Right lobe of liver (tissue), 6 donors: ENCODE data around the gene EMILIN3. TPM values are rescaled to one million over a fixed set of nuclear protein-coding genes. Genes with fewer than 3 reads are reported as not detected.

ENCODE experiments used
- ATAC-seq, 4 donors: fragments of 200-7000 bp; cut with Tn5 transposase; one replicate each; pipeline ENCODE4 v1.9.1; 2020; ENCODE audit warnings: mild to moderate bottlenecking in 4 of 4, moderate library complexity in 4 of 4
- DNase-seq, 3 donors: peaks; one replicate each; pipeline ENCODE4 v3.0.0-alpha.2; 2020
- H3K27ac ChIP-seq, 3 donors: fragments of 200-600 bp; one replicate each; pipeline ENCODE4 v1.8.0; 2022
- H3K27me3 ChIP-seq, 2 donors: fragments of 200-600 bp; one replicate each; pipeline ENCODE4 v1.8.0; 2022
- H3K36me3 ChIP-seq, 4 donors: fragments of 200-600 bp; sonication (generic) in 1 of 4; one replicate each; pipeline versions ENCODE4 v1.5.1 to v1.8.0; 2017 to 2022; ENCODE audit warnings: control low read depth in 1 of 4
- H3K4me1 ChIP-seq, 4 donors: fragments of 200-600 bp; sonication (generic) in 1 of 4; one replicate each; pipeline versions ENCODE4 v1.5.1 to v1.8.0; 2017 to 2022; ENCODE audit warnings: control low read depth in 1 of 4
- H3K4me3 ChIP-seq, 3 donors: fragments of 200-600 bp; one replicate each; pipeline ENCODE4 v1.8.0; 2022
- H3K9me3 ChIP-seq, 4 donors: fragments of 200-600 bp; sonication (generic) in 1 of 4; one replicate each; pipeline versions ENCODE4 v1.5.1 to v1.8.0; 2017 to 2022; ENCODE audit warnings: control low read depth in 1 of 4
- CTCF ChIP-seq, 4 donors: fragments of 200-600 bp in 3 of 4; fragments of 450-650 bp in 1 of 4; IDR thresholded peaks; one replicate each; pipeline versions ENCODE4 v1.5.1 to v1.8.0; 2016 to 2022; ENCODE audit warnings: antibody characterized with exemption in 4 of 4, mild to moderate bottlenecking in 2 of 4
- POLR2A ChIP-seq: fragments of 450-650 bp; IDR thresholded peaks from one replicate; pipeline ENCODE4 v1.6.1; 2017; ENCODE audit warnings: antibody characterized with exemption, mild to moderate bottlenecking
- WGBS: methylation state at CpG from one replicate; pipeline ENCODE4 v1.1.6; 2018; ENCODE audit warnings: low coverage, low lambda C conversion rate; ENCODE audit not compliant: insufficient coverage; ENCODE audit errors: missing lambda C conversion rate; 5-methylcytosine and 5-hydroxymethylcytosine counted together
- intact Hi-C, 2 donors: fragments of 100-400 bp; cut with DNase I; formaldehyde crosslinking; loops; one replicate each; pipeline versions ENCODE4 v1.11.2 to v1.14.1; 2022
- total RNA-seq, 6 experiments: library from RNA; depleted of rRNA in 2 of 6; stranded (reverse); fragments of >200 nt in 2 of 6; fragmentation: NEBNext Ultra II Directional in 3 of 6; extraction: Animal tissue kit (Norgen Biotek cat#: 25700) in 3 of 6; gene quantifications; one replicate each; pipeline versions ENCODE4 v1.1.0 to v1.2.4, GENCODE V29; 2016 to 2023
- donor health status: DM: no; HTN: yes; CAD: no.
- donor health status: DM: no; HTN: no; CAD: no.
- donor health status: DM: no; HTN: no; CAD: no.
- donor health status: DM: no; HTN: yes; CAD: no.
- donor health status: DM: no; HTN: yes; CAD: no.

Gene EMILIN3
- total RNA-seq, 6 experiments from 2014 or later: 0.07 to 0.09 (median 0.07) TPM; not detected in 3

- Histone ChIP-seq H3K9me3 (no peaks in the 10 kb centered on the region), H3K36me3 (no peaks in the 10 kb centered on the region), H3K27ac (no peak overlapping the region), H3K4me1 (peaks cover 0 to 5% (median 2%) of the 10 kb centered on the region in 4 donors), H3K27me3 (no peaks in the 10 kb centered on the region), H3K4me3 (no peak overlapping the region)
- DNase-seq (peak in 1 of 3 donors; percentile 3), ATAC-seq (no peak)
- TF ChIP-seq CTCF (IDR thresholded peaks at IDR 0.05) (no peak), POLR2A (no peak)
- intact Hi-C loops: loop anchor here (5.0 kb wide), 1 partner anchor 163 kb away; no protein-coding TSS in a partner anchor
- WGBS: no CpG with 5 or more reads among the region's 1 CpG
Measured at GRCh38 chr20:41335591-41335990, 31.0 kb downstream of the EMILIN3 start.

DNA sequence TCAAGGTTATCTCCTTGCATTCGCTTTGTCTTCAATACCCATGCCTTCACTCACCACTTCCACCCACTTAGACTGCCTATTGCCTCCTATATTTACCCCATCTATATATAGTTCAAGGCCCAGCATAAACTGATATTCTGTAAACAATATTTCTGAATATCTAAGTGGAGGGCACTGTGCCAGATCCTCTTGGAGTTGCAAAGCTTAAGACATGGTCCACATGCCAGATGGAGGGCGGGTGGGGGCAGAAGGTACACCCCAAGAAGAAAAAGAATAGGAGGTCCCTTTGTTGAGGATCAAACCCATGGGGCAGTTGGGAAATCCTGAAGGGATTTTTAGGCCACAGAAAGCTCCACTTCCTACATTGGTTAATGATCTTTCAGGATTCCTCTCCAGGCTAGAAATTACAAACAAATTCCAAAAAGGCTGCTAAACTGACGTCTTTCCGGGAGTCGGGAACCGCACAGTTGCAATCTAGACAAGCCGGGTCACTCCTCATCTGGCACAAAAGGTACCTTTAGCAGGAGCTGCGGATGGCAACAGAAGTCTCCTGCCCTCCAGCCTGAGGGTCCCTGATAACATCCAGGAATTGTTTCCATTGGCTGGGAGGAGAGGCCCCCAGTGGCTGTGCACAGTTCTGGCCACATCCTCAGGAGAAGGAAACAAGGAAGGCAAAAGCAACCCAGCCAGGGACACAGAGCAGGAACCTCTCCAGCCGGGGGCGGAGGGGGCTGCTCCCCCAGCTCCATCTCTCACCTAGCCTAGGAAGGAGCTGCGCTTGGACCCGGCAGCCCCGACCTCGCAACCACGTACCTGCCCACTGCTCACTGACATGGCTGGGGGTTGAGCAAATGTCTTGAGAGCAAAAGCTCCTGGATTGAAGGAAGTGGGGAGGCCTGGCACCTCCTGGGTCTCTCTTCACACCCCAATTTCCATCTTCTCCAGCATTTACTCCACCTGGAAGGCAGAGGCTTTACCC, 31.9 kb downstream of the EMILIN3 start:
- intact Hi-C loops: loop anchor here (5.0 kb wide), 1 partner anchor 162 kb away; no protein-coding TSS in a partner anchor
- Histone ChIP-seq H3K27me3 (no peaks in the 10 kb centered on the region), H3K36me3 (no peaks in the 10 kb centered on the region), H3K9me3 (no peaks in the 10 kb centered on the region), H3K4me3 (no peak overlapping the region), H3K4me1 (peaks cover 0 to 3% (median 1%) of the 10 kb centered on the region in 4 donors), H3K27ac (peak overlapping the region in 2 of 3 donors; percentile 29 to 72)
- peak in 3 of 4 donors; percentile 39 to 74 (median 58) for ATAC-seq
- TF ChIP-seq POLR2A (no peak), CTCF (IDR thresholded peaks at IDR 0.05) (no peak)
- peak in 1 of 3 donors; percentile 30 for DNase-seq
- 73% methylated on average over 6 of the region's 15 CpGs for WGBS

DNA sequence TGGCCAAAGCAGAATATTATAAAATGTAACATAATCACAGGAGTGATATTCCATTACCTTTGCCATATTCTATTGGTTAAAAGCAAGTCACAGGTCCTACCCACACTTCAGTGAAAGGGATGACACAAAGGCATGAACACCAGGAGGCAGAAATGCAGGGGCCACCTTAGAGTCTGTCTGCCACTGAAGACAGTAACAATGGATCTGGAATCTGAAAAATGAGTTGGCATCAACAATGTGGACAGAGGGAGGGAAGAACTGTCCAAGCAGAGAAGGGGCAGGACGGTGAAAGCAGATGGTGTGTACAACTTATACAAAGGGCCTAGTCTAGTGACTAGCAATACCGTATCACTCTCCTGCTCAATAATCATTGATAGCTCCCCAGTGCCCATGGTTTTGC, 32.6 kb downstream of the EMILIN3 start:
- Histone ChIP-seq H3K4me1 (no peaks in the 10 kb centered on the region), H3K27ac (peak overlapping the region in 2 of 3 donors; percentile 29 to 72), H3K9me3 (no peaks in the 10 kb centered on the region), H3K36me3 (no peaks in the 10 kb centered on the region), H3K27me3 (no peaks in the 10 kb centered on the region), H3K4me3 (no peak overlapping the region)
- DNase-seq (peak in 1 of 3 donors; percentile 1), ATAC-seq (no peak)
- TF ChIP-seq POLR2A (no peak), CTCF (IDR thresholded peaks at IDR 0.05) (no peak)
- WGBS: no CpG with 5 or more reads among the region's 2 CpGs
- intact Hi-C loops: no loop called here

DNA sequence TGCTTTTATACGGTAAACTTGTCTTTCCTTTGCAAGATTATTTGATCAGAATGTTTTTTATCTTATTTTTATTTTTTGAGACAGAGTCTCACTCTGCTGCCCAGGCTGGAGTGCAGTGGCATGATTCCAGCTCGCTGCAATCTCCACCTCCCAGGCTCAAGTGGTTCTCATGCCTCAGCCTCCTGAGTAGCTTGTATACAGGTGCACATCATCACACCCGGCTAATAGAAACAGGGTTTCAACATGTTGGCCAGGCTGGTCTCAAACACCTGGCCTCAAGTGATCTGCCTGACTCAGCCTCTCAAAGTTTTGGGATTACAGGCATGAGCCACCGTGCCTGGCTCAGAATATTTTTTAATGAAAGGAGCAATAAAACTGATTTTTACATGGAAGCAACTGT, 34.9 kb downstream of the EMILIN3 start:
- no peak overlapping the region for H3K4me3 ChIP-seq
- no peaks in the 10 kb centered on the region for H3K27me3 ChIP-seq
- DNase-seq (peak in 1 of 3 donors; percentile 0), ATAC-seq (no peak)
- H3K9me3 ChIP-seq: no peaks in the 10 kb centered on the region
- 94% methylated on average over 4 of the region's 4 CpGs for WGBS
- no peak overlapping the region for H3K27ac ChIP-seq
- no peak for TF ChIP-seq POLR2A
- no peak for TF ChIP-seq CTCF (IDR thresholded peaks at IDR 0.05)
- no peaks in the 10 kb centered on the region for H3K36me3 ChIP-seq
- intact Hi-C loops: no loop called here
- H3K4me1 ChIP-seq: no peaks in the 10 kb centered on the region
